NCI-H2029 treated with DMSO at 0.1 percent for 48 hours (cell line): Measurements from ENCODE around the gene THSD7B.

Experiments
- DNase-seq: peaks from one replicate; lab custom pipeline; 2025; lab: John Stamatoyannopoulos, UW

THSD7B gene

DNA sequence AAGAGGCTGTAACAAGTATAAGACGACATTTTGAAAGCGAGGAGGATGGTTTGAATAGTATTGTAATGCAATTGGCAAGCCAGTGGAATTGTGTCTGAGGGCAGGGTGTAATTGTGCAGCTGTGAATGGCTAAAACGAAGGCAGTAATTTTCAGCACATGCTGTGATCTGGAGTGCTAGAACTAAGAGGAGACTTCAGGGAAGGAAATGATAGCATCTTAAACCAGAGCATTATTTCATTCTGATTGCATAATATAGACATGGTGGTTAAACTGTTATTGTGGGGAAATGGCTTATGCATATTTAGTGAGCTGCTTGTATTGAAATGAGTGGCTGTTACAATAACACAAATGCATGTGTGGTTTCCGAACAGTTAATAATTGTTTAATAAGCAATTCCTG is 36.3 kb downstream of the THSD7B start:
- no peak for DNase-seq

DNA sequence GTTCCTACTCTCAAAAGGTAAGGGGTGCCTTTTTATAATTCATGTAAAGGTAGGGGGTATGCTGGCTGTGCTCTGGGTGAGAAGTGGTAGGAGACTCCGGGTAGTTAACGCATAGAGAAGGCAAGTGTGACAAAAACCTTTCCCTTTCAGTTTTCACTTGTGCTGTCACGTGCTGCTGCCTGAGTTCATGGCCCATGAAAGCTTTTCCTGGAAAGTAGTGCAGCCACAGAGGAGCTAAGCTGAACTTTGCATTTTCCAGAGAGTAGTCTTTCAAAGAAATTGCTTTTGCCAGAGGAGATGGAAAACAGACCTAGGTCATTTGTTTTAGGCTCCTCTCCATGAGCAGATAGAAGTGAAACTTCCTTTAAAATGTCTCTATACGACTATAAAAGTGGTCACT is 44.7 kb downstream of the THSD7B start:
- no peak for DNase-seq

DNA sequence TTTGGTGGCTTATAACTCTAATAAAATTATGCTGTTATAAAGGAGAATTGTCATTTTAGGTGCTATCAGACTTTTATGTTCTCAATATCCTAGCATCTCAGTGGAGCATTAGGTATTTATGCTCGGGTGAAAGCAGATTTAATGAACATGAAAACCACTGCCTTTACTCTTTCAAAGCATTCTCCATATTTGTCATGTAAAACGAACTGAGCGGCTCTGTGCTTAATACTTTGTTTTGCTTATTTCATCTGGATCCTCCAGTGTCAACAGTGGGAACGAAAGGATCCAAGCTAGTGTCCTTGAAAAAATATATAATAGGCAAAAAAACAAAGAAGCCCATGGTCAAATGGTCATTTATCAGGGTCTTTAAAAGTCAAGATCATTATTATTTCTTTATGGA is 53.5 kb downstream of the THSD7B start:
- DNase-seq, result no peak

DNA sequence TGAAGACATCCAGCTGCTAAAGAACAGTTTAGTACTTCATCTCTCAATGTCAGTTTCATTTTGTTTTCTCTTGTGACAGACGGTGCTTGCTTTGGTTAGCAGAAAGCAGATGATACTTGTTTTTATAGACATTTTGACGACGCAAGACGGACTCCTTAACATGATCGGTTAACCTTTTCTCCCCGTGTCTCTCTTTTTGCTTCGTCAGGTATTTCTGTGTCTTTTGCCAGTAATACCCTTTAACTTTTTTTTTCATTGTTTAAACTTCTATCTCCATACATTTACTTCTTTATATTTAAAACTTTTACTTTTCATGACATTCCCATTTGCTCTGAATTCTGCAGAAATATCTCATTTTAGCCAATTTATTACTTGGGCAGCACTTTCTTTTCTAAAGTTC is 57.9 kb downstream of the THSD7B start:
- DNase-seq, result no peak

DNA sequence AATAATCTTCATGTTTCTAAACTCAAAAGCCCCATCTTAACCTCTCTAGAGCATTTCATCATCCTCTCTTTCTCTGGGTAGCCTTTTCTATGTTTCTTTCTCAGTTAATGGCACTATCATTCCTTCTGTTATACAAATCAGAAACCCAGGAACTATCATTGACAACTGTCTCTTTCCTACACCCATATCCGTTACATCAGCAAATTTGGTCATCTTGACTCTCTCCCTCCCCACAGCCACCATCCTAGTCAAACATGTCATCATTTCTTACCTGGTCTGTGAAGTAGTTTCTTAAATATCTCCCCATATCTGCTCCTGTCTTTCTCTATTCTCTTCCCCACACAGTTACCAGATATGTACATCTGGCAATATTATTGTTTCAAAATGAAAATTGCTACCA is 62.8 kb downstream of the THSD7B start:
- DNase-seq, result no peak

DNA sequence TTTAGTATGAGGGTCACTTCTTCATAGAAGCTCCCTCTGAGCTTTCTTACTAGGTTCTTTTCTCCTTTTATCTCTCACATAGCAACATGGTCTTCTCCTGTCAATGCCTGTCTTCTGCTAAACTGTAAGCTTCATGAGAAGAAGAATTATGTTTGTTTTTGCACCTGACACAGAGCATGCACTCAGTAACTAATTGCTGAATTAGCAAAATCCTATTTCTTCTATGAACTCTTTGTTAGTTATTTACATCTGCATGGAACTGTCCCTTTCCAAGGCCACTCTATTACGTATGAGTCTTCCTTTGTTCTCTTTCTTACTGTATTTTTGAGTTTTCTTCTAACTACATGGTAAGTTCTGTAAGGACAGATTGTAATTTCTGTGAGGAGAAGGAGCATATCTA is 63.4 kb downstream of the THSD7B start:
- no peak for DNase-seq

DNA sequence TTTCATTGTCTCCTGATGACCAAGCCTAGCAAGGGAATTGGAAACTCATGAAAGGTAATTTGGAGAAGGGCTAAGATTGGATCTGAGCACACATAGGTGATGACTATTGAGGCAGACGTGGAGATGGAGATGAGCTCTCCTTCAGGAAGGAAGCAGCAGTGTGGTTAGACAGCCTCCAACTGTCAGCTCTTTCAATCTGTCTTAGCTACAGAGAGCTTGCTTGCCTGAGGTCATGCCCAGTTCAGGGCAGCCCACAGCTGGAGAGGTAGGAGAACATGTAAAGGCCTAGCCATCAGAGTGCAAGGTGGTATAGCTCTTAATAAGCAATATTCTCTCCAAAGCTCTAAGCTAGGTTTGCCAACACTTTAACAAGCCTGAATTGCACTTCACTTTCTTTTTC is 79.2 kb downstream of the THSD7B start:
- no peak for DNase-seq

DNA sequence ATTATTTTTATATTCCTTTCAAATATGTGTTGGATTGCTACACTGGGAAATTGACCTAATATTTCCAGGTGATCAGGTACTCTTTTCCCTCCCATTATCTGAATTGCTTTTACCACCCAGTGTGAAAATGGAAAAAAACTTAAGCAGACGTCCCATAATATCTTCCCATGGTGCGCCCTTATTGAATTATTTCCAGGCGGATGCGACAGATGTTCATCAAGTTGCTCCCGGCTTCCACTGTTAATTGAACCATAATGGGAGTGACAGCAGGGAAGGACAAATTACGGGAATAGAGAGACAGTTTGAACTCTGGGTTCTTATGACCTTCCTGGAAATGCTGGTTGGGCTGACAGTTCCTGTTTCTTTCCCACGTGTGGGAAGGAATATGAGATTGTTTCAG is 93.3 kb downstream of the THSD7B start:
- no peak for DNase-seq

DNA sequence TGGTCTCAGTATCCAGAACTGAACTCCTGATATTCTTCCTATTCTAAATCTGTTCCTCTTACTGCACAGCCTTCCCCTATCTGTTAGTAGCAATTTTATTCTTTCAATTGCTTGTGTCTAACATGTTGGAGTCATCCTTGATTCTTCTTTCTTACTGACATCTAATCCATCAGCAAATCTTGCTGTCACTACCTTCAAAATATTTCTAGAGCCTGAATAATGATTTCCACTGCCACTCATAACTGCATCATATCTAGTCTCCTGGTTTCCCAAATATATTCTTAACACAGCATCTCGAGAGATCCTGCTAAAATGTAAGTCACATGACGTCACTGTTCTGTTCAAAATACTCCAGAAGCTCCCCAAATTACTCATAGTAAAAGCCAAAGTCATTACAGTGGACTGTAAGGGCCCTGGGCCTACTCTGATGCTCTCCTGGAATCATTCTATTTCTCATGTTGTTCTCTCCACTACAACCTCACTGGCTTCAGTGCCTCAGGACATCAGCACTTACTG is 95.2 kb downstream of the THSD7B start:
- DNase-seq, result no peak

DNA sequence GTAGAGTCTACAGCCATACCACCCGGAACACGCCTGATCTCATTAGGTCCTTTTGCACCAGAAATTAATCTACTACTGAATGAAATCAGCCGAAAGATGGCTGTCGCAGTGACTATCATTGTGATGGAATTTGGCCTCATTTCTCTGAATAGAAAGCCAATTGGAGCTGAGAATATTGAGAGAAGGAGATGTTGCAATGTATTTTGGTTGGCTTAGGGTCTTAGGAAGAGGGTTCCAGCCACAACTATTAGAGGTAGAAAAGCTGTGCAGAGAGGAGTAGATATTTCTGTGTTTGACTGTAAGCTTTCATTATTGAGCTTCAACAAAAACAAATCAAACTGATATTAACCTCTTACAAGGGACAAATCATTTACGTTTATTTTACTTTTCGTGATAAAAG is 98.1 kb downstream of the THSD7B start:
- DNase-seq, result no peak

DNA sequence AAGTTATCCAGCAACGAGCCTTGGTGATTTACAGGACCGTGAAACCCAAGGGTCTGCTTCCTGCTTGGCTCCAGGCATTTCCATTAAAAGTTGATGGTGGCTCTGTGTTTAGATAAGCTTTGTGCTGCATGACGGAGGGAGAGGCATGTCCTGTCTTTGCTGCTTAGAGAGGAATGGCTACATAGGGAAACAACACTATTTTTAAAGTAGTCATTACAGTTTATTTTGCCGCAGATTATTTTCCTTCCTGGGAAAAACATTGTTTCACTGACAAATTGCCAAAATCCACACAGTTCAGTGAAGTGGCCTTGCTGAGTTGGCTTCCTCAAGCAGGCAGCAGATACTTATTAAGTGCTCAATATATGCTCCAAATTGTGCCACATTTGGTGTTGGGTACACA is 98.5 kb downstream of the THSD7B start:
- DNase-seq, result no peak

DNA sequence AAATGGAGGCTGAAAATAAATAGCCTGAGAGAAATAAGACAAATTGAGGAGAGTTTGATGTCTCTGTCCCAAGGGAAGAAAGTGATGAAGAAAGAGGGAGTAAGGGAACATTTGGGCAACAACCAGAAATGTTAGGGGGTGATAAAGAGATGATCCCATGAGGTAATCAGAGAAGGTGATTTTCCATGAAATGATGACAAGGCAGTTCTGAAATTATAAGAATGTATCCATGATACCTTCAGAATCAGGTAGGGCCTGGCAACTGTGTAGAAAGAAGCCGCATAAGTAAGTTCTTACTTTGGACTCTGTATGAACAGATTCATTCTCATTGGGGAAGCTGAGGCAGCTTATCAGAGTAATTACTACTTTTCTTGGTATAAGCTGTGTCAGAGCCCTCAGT is 106.1 kb downstream of the THSD7B start:
- no peak for DNase-seq

DNA sequence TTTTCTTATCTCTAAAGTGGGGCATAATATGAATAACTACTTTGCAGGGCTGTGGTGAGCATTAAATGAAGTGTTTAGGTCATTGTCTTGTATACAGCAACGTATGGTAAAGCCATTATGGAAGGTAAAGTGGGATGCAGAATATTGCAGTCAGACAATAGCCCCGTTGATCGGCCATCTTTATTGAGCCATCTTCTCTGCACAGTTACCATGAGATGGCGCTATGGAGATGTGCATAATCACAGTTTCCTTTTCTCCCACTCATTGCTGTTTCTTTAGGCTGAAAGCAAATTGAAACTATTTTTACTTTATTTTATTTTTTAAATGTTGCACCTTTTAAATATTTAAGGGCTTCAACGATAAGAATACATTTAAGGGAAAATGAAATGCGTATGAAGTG is 108.9 kb downstream of the THSD7B start:
- no peak for DNase-seq

DNA sequence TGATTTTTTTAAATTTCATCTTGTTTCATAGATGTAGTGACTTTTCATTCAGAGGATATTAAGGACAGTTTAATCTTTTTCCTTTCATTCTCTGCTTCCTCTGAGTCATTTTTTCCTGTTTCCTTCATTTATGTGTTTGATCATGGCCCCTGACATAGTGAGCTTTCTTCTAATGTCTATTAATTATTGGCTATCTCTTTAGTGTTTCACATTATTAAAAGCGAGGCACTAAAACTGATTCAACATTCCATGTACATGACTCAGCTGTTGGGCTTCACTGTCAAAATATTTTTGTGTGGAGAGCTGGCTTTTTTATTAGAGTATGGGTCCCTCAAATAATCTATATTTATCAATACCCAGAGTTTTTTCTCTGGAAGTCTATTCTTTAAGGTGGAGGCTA is 125.8 kb downstream of the THSD7B start:
- no peak for DNase-seq

DNA sequence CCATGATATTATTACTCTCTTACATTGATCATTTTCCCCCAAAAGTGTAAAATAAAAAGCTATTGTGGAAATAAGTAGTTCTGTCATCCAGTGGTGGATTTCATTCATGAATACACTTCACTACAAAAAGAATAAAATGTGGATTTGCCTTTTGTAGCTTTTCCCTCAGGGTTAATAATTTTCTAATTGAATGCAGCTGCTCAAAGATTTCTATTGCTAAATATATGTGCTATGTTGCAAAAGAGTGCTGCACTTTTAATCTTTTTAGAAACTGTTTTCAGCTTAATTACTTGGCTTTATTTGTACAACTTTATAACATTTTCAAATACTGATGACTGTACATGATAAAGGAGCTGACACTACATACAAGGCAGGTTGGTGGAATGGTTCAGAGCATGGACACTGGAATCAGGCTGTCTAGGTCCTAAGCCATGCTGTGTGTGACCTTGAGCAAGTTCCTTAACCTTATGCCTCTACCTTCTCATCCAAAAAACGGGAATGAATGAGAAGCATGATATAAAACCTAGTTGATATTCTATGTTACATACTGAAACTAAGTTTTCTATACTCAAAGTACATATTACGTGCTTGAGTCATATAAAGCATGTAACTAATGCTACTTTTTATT is 128.8 kb downstream of the THSD7B start:
- no peak for DNase-seq

DNA sequence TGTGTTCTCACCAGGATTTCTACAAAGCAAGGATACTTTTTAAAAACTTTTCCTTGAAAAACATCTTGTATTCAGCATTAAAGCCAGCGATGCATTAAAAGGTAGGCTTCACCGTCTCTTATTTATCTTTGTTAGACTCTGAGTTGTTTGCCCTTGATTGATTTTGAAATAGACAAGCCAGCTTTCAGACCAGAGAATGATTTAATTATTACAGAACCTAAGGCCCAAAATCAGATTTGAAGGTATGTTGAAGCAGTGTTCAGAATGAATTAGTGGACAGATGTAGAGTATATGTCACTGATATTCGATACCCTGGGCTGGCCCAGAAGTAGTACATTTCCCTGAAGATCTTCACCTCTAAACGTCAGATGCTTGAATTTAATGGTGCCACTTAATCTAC is 136.4 kb downstream of the THSD7B start:
- DNase-seq, result no peak

DNA sequence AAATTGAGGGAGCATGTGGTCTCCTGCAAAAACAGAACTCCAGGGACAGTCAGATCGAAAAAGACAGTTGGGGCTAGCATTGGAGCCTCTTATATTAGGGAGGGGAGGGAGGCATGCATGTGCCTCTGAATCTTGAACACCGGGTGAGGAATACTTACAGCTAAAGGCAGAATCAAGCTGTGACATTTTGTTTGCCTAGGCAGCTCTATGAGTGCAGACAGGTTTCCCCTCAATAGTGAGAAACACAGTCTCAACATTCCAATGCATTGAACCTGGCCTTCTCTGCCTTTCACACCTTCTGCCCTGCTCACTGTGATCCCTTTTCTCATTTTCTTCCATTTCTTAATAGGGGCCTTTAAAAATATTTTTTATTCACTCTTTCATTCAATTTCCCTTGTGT is 140.4 kb downstream of the THSD7B start:
- no peak for DNase-seq

DNA sequence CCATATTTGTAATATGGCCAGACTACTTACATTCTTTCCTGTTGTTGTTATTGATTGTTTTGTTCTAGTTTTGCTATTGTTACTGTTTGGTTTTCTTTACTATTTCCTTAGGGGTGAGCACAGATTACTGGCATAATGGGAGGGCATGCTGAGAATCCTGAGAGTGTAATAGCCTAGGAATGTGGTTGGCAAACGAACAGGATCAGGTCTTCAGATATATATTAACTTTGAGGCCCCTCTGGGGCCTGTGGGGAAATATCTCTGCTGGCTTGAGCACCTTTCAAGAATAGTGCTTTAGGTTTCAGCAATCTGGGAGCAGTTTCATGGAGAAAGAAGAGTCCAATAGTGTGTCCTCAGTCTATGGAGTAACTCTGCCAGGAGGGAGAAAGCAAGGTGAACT is 144.4 kb downstream of the THSD7B start:
- DNase-seq, result no peak

DNA sequence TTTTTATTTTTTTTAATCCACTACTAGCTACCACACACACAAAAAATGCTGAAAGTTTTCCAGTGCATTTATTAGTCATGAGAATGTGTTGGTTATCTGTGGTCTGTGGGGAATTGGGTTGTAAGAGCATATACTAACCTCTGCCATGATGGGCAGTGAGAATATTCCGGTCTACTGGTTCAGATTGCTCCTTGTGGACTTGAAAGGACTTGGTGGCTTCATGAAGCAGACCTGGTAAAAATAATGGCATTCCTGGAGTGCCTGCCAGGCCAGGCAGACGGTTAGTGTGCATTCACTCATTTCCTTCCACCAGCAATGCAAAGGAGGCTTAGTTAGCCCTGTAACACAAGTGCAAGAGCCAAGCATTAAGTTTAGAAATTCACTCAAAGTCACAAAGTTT is 150.8 kb downstream of the THSD7B start:
- no peak for DNase-seq

DNA sequence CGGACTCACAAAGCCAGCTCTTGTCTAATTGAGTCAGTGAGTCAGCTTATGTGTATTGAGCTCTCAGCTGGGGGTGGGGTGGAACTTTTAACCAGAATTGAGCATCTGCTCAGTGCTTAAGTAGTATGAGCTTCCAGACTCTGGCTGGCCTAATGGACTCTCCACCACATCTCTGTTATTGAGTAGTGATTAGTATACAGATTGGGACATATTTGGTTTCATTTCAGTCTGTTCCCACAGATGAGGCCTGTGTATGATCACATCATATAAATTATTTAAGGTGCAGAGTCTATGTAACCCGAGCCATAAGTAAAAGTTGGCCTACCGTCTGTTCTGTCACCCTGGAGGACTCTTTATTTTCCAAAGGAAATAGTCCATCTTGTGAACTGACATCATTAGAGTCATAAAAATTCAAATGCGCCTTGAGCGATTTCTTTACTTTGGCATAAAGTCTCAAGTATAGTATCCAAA is 152.1 kb downstream of the THSD7B start:
- DNase-seq, result no peak

DNA sequence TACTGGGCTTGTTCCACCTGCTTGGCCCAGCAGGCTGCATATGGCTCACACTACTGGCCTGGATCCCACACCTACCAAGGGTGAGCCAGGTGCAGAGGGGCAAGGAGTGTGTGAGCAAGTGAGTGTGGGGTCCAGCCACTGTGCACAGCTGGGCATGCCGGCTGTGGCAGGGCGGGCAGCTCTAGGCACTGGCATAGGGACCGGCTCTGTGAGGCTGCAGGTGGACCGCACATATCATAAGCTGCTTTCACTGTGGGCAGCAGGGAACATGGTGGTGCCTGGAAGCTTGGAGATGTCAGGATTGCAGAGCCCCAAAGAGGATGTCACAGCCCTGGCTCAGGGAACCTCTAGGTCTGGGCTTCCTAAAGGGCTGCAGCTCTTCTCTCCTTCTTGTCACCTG is 154.3 kb downstream of the THSD7B start:
- DNase-seq, result no peak

DNA sequence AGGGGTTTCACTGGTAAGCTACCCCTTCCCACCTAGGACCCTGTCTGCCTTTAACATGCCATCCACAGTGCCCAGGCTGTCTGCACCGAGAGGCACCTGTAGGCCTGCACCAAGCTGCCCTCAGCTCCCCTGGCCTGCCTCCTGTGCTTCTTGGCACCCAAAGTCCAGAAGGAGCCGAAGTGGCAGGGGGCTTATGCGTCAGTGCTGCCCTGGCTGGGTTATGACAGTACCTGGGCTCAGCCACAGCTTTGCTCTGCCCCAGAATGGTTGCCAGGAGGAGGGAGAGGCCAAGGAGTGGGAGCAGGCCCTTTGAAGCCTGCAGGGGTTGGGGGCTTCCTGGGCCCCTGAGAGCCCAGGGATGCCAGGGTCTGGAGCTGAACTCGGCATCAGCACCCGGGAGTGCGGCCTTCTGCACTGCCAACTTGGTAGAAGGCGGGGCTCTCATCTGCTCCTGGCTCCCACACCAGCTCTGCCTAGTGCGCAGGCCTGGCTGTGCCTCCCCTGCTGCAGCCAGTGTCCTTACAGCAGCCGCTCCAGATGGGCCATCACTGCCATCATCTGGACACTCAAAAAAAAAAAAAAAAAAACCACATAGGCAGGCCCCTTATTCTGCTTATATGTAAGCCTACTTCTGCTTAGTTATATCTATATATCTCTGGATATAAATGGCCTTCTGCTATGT is 155.4 kb downstream of the THSD7B start:
- no peak for DNase-seq

DNA sequence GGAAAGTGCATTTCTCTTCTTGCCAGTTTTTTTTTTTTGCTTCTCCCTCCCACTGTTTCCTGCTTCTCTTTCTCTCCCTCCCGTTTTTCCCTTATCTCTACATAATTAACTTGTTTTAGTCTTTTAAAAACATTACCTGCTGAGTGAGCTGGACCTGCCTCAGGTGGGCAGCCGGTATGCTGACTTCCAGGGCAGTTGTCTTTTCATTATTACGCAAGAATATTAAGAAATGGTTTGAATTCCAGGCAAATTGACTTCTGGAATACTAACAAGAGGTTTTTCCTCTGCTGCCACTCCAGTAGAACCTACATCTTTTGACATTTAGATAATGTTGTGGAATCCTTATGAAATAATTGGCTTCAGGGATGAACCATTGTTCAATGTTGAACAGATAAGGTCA is 161.8 kb downstream of the THSD7B start:
- no peak for DNase-seq

DNA sequence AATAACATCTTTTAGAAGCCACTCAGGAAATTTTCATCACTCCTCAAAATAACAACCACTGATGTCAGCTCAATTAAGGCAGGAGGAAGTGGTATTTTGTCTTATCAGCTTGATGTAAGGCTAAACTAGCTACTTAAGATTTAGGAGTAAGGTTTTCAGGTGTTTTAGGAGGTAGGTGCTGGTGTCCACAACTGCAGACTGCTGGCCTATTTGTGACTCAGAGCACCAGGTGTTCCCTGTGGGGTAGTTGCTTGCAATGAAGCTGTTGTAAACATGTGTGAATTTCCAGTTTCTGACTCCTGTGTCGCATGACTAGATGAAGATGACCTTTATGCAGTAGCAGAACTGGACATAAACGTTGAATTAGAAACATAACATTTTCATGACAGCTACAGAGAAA is 164.2 kb downstream of the THSD7B start:
- DNase-seq, result no peak
